GM19397 (cell line): ENCODE measurements around the gene IRF4.

Source experiments
- ATAC-seq: cut with Tn5 transposase; IDR thresholded peaks from one replicate; pipeline ENCODE4 v1.9.1; 2021; ENCODE audit warnings: mild to moderate bottlenecking, moderate library complexity; ENCODE audit not compliant: unreplicated experiment

Gene IRF4

DNA sequence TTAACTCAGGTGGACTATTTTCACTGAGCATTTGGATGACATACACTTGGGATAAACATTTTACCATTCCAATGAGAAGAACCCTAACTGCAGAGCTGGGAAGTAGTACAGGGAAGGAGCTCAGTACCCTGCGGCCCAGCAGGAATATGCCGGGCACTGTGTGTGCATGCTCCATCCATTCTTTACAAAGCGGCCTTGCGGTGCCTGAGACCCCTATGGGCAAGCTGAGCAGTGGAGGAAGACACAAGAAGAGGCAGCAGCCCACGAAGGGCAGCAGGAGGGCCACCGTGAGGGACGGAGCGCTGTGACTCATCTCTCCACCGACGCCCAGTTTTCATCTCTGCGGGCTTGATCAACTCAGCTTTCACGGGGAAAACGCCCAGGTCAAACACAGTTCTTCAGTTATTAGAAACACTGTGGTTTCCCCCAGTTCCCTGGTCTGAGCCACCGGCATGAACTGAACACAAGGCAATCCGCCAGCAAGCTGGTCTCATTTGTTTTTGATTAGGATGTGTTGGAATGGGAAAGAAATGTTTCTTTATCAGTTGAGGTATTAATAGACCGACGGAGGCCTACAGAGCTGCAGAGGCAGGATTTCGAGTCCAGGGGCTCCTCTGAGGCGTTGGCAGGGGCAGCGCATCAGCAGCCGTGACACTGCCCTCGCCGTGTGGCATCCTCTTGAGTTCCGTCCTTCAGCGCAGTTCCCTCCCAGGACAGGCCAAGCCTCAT, 44.9 kb downstream of the IRF4 start:
- ATAC-seq, result no peak

DNA sequence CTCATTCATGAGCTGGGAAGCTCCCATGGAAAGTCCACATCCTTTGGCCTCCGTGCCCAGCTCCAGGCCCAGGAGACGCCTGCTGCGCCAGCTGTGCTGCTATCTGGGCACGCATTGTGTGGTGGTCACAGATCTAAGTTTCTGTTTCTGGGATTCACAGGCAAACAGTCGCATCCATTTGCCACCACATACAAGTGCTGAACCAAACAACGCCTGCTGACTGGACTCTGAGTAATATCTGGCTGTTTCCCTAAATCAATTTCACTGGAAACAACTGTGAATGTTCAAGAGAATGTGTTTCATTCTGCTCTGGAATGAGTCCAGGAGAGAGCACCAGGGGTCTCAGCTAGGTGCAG, 45.5 kb downstream of the IRF4 start:
- no peak for ATAC-seq

DNA sequence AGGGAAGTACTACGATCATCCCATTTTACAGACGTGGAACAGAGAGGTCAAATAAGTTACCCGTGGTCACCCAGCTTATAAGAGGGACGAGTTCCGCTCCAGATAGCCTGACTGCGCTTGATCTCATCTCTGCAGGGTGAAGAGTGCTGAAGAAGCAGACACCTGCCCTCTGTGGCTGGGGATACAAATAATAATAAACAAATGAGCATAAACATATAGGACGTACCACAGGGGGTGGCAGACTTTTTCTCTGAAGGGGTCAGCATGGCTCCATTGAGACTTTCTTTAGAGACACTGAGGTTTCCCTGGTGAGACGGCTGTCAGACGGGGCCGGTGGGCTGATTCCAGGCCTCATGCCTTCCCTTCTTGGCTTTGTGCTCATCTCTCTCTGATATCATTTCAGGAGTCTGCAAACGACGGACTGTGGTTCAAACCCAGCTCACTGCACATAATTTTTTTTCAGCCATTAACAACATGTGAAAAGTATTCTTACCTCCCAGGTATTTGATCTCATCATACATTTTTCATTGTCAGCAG, 47.1 kb downstream of the IRF4 start:
- no peak for ATAC-seq

DNA sequence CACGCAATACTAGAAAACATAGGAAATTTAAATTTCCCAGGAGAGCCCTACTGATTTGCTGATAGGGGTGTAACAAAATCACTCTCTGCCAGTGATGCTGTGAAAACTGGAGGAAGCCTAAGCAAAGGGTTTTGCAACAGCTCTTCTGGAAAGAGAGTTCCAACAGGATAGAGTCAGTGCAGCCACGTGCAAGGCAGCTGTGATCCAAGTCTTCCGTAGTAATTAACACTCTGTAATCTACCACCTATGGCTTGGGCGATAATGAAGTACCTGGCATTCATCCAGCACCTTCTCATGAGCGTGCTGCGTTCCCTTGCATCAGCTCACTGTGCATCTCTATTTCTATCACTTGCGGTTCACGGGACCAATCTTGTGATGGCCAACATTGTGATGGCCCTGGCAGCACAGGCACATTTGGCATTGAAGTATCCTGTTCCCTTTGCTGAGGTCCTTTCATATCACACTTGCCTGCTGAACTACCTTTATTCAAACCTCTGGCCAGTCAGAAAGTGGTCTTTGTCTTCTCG, 48.2 kb downstream of the IRF4 start:
- no peak for ATAC-seq

DNA sequence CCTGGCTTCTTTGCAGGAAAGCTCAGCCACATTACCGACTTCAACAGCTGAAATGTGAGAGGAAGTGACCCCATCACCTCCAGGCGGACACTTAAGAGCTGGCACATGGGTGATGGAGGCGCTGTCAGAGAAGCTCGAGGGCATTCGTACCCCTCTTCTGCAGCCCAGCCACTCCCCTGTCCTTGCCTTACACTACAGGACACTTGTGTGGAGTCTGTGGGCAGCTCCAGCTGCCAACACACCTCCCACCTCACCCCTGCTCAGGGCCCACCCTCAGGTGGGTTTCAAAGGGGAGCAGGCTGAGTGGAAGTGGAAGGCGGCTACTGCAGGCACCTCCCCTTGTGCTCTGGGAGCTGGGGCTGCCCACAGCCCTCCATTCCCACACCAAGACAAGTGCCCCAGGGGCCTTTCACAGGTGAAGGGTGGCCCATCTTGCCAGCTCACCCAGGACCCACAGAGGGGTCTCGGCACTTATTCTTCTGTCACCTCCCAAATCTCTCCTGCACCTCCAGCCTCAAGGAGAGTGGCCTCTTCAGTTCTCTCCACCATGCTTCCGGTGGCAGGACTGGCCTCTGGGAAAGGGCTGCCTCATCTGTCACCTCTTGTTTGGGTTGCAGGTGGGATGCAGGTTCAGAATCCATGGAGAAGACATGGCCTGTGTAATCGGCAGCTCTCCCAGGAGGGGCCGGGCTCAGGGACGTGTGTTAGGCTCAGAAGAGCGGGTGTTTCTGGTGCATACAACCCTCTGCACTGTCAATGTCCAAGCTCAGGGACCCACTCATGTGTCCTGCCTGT, 49.8 kb downstream of the IRF4 start:
- no peak for ATAC-seq

DNA sequence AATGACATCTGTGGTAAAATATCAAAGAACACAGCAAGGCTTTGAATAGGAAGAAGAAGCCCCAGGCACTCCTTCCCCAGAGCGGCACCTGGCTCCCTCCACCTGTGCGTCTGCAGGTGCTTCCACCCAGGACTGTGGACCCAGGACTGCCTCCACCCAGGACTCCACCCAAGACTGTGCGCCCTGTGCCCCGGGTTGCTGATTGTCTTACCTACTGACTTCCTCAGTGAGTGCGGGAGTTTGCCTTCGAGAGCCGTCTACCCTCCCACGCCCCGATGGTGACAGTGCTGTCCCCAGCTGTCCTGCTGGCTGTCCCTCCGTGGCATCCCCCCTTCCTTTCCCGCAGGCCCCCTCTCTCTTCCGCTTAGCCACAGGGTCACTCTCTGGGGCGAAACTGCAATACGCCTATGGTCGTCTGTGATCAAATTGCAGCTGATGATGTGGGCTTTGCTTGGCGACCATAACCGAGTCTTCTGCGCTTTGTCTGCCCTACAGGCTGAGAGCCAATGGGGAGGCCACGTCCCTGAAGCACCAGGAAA, 52.1 kb downstream of the IRF4 start:
- no peak for ATAC-seq

DNA sequence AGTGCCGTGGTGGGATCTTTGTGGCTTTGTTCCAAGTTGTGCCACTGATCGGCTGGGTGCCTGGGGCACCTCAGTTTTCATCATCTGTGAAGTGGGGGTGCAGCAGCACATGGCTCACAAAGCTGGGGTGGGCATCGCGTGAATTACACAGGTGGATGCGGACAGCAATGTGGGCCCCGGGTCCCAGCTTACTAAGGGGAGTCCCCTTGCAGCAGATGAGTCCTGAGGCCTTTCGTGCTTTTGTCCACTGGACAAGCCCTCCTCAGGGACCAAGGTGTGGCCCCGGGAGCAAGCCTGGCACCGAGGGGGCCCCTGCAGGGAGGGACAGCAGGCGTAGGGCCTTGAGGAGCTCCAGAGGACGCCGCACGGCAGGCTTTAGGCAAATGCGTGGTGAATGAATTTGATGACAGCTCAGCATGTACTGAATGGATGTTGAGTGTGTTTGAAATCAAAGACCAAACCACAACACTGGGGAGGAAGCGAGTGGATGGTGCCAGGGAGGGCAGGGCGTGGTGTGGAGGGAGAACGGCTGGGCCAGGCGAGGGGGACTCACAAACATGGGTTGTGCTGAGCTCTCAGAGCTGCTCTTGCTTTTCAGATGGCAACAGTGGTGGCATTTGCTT, 53.2 kb downstream of the IRF4 start:
- ATAC-seq, result no peak

DNA sequence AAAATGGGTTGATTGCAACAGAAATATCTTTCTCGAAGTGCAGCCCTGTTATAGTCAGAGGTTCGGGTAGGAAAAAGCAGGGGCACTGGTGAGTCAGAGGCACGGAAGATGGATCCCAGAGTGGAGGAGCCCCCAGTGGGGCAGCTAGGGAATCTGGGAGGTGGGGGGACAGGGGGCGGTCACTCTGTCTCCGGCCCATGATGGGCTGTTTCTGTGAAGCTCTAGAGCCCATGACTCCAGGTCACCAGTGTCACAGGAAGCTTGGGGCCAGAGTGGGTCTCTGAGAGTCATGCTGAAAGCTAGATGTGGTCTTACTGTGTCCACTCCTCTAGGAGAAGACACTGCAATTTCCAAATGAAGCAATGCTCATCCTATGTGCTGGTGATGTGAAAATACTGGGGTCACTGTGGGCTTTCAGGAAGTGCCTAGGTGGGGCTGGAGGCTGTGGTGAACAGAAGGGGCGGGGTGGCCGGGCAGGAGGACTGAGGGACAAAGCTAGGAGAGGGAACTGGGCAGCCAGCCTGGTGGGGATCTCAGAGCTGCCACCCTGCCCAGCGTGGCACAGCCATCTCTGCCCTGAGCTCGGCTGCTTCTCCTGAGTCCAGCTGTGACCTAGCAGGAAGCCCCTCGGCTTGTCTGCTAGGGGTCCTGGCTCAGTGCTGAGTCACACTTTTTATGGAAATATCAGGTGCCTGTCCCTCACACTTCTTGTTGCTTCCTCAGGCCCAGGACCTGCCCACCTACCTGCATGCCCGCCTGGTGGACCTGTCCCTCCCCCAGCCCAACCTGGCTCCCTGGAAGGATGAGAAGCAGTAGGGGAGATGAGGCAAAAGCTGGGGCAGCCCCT, 54.2 kb downstream of the IRF4 start:
- ATAC-seq, result no peak

DNA sequence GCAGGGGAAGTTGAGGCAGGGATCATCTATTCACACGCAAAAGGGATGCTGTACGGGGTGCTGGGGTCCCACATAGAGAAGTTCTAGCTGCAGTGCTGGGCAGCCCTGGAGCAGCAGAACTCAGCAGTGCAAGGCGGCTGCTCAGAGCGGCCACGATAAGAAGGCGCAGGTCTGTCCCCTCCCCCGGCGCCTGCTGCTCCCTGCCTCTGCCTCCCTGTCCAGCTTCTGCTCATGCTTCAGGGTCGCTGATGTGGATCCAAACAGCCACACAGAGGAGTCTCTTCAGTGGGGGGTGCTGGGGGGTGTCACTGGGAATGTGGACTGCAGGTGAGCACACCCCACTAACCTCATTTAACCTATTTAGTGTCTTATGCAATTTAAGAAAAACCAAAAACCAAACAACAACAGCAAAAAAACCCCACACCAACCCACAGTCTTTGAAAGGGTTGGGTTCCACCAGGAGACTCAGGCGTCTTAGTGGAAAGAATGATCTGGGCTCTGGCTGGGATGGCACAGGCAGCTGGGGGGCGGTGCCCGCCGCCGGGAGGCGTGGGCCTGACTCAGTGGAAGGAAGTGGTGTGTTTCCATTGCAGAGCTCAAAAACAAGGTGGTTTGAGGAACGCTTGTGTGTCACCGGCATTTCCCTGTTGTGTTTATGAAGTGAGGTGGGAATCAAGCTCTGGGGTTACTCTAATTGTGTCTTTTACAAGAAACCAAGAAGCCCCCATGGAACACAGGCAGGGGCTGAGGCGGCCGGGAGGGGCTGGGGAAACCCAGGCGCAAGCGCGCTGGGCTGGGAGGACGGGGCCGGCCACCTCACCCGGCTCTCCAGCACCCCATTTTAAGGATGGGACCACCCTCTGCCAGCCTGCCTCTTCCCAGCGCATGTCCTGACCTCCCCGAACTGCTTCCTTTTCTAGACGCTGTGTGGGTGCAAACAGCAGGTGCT, 55.1 kb downstream of the IRF4 start:
- no peak for ATAC-seq

DNA sequence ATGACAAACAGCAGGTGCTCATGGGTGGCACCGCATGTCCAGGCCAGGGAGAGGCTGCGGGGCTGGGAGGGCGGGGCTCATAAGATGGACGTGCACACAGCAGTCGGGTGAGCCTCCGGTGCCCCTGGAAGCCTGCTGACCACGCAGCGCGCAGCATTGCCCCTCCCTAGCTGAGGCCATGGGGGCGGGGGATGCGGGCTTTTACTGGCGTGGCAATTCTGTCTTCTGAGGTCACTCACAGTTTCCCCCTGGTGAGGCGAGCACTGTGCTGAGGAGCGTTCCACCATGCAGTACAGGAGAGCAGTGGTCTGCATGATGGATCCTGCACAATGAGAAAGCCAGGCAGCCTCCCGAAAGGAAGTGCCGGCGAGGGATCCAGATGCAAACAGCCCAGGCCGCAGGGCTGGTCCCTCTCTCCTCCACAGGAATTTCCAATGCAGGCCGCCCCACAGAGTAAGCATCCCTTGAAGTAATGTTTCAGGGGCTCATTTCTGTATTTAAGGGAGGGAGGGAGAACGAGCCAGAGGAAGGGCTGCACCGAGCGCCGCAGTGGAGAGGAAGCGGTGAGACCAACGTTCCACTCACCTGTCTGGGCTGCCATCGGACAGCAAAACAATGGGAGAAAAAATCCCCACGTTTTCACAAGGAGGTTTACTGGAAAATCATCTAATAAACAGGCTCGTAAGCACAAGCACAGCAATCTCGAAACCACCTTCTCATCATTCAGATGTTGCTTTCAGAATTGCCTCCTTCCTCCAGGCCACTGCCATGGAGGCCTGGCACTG, 56.0 kb downstream of the IRF4 start:
- no peak for ATAC-seq

DNA sequence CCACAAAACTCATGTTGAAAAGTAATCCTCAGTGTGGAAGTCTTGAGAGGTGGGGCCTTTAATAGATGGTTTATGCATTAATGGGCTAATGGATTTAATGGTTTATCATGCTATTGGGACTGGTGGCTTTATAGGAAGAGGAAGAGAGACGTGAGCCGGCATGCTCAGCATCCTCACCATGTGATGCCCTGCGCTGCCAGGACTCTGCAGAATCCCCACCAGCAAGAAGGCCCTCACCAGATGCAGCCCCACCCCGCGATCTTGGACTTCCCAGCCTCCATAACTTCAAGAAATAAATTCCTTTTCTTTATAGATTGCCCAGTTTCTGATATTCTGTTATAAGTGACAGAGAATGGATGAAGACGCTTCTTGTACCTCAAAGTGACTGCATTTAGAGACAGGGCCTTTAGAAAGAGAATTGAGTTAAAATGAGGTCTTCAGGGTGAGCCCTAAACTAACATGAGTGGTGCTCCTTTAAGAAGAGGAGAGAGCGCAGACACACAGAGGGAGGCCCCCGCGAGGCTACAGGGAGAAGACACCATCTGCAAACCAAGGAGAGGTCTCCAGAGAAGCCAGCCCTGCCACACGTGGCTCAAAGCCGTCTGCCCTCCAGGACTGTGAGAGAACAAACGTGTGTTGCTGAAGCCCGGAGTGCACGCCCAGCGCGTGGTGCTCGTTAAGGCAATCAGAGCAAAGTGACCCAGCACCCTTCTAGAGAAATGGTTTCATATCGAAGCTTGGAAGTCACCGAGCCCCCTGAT, 56.9 kb downstream of the IRF4 start:
- no peak for ATAC-seq

DNA sequence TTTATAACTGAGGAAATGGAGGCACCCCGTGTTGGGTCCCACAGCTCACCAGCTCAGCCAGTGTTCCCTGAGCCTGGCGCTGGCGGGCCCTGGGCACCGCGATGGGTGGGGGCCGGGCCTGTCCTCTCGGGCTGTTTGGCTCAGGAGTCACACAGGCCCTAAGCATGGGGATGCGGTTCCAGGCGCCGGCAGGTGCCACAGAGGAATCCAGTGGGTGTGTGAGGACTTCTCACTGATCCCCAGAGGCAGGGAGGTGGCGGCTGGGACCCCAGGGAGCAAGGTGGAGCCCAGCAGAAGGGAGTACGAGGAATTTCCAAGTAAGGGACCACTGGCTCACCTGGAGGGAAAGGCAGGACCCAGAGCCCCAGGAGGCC, 57.5 kb downstream of the IRF4 start:
- ATAC-seq, result no peak

DNA sequence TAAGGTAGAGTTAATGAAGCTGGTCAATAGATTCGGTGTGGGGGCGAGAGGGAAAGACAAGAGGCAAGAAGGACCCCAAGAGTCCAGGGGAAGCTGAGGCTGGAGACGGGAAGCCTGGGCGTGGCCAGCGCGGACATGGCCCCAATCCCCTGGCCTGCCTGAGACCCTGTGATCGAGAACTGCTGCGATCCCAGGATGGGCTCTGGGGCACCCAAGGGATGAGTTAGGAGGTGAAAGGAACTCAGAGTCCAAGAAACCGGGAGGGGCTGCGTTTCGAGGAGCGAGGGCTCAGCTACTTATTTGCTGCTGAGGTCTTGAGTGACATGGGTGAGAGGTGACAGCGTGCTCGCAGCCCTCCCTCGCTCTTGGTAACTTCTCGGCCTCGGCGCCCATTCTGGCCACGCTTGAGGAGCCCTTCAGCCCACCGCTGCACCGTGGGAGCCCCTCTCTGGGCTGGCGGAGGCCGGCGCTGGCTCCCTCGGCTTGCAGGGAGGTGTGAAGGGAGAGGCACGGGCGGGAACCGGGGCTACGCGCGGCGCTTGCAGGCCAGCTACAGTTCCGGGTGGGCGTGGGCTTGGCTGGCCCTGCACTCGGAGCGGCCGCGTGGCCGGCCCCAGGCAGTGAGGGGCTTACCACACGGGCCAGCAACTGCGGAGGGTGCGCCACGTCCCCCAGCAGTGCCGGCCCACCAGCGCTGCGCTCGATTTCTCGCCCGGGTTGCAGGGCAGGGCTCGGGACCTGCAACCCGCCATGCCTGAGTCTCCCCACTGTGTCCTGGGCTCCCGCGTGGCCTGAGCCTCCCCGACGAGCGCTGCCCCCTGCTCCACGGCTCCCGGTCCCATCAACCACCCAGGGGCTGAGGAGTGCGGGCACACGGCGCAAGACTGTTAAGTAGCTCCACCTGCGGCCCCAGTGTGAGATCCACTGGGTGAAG, 58.2 kb downstream of the IRF4 start:
- ATAC-seq, result no peak

DNA sequence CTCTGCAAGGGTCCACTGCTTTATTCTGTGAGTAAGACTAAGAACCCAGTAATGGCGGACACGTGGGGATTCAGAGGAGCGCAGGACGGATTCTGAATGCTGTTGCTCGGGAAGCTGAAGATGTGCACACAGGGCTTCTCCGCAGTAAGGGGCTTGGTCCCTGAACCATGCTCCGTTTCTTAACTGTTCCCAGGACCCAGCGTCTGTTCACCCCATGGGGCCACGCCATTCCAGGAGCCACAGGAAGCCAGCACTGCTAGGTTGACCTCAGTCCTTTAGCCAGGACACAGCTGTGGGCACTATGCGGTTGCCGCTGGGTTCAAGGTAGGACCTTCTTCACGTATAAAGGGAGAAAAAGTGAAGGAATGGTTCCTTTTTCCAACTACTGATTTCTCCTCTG, 59.8 kb downstream of the IRF4 start:
- ATAC-seq, result no peak

DNA sequence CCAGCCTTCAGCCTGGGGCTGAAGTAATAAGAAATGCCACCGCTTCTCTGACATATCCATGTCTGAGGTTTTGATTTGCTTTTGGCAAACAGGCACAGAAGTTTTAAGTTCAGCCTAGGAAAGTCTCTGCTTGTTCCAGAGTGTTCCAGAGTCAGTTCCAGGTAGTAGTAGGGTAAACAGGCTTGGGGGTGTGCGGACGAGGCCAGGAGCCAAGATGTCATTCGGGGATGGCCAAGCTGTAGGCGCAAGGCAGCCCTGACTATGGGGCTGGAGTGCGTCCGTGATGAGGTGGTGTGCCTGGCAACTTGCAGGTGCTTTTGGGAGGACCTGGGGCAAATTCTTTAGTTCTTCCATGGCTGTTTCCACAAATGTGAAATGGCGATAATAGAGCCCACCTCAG, 60.3 kb downstream of the IRF4 start:
- no peak for ATAC-seq

DNA sequence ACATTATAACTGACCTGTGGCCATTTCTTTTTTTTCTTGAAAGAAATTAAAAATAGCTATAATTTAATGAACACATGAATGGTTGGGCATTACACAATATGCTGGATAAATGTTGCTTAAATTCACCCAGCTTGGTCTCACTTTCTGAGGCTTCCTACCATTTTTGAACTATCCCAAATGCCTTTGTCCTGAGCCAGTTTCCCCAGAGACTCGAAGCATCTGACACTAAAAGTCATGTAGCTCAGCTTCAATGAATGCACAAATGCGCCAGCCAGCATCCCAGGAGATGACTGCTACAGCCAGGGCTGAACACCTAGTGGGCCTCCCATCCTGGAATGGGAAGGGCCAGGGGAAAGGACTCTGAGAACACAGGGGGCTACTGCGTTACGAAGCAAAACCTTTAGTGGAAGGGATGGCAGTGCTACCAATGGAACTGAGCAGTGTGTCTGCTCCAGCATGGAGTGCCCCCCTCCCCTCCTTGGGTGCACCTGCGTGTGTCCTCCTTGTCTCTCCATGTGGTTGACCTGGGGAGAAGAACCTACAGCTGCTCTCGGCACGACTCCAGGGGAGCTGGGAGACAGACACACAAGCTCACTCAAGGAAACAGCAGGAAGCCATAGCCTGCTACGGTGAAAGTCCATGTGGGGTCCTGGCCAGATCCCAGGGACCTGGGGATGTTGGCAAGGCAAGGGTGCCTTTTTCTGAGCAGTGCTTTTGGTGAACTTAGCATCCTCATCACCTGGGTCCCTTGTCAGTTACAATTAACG, 60.9 kb downstream of the IRF4 start:
- ATAC-seq, result no peak
